Glomerular visceral epithelial cell (primary cell): Measurements from ENCODE around the gene SORL1.
A peak's percentile ranks its signal among the peaks of the same experiment; 100 is the strongest.
"Not testable (repeated sequence)": the region's sequence is repeated elsewhere in the genome, so short reads cannot be mapped to it uniquely, and the experiment has no call there.

Experiments used
- DNase-seq: peaks from one replicate; pipeline ENCODE4 v3.0.0-alpha.2; 2016; ENCODE audit errors: extremely low spot score

The SORL1 gene

DNA sequence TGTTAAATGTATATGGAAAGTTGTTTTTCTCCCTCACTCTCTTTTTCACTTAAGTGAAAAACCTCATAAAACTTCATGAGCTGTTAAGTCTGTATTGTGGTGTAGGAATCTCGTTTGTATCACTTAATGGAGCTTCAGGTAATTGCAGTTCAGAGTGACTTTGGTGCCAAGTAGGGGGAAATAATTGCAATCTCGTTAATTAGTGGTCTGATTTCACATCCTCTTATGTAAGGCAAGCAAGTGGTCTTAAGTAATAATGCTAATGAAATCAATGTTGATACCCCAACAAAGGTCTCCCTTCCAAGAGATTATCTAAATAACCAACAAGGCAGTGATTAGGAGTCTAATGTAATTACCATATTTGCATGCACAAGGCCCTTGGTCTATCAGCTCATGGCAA is 174.9 kb downstream of the SORL1 start:
- no peak for DNase-seq

DNA sequence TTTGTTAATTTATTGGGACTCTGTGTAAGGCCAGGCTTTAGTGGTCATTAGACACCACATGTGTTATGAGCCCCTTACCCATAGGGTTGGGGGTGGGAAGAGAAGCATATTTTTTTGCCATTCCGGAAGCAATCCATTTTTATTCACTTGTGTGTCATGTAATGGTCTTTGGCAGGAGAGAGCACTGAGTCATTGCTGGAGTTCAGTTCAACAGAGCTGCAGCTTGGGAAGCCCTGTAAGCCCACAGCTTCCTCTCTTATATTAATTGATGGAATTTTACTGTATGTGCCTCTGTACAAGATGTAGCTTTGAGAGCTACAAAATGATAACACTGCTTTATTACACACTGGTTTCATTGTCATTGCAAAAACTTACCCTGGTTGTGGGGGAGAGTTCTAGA is 177.9 kb downstream of the SORL1 start:
- peak; percentile 21 for DNase-seq

DNA sequence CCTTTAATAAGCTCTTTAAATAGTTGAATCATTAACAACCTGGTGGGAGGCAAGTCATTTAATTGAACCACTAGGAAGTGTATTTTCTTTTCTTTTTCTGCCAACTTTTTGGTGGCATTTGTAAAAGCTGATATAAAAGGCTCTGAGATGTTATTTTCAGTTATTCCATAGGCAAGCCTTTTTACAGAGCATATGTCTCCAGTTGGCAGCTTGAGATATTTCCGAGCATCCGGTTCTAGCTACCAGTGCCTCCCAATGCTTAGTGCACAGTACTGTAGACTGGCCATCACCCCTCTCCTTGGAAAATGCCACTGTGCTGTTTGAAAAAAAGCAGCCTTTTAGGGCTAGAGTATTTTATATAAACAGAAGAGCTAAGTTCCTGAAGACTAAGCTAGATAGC is 179.3 kb downstream of the SORL1 start:
- no peak for DNase-seq

GRCh38 chr11:121634273-121634672 is 182.2 kb downstream of the SORL1 start:
- no peak for DNase-seq

GRCh38 chr11:121634889-121635288 is 182.8 kb downstream of the SORL1 start:
- DNase-seq: no peak

DNA sequence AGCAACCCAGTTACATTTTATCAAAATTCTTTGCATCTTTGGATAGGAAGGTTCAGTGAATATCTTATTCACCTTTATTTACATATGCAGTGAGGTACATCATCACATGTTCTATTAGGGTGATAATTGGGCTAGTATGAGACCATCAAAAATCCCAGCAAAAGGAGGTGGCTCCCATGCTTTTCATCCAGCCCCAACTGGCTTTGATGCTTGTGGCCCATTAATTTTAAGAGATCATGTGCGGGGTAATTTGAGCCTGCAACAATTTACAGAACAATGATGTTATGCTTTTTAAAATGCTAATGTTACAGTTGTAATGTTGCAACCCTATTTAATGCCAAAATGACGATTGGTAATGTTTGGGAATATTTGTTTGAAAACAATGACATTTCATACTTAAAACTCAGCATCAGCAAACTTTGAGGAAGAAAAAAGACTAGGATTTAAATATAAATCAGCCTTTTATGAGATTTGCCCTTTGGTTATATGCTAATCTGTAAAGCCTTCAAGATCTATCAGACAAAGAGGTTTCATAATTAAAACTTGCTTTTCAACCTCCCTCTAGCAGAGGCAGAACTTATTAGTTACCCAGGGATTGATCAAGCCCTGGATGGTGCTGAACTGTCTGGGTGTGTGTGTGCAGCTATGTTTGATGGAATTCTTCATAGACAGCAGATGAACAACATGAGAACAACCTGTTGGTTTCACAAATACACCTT is 184.1 kb downstream of the SORL1 start:
- no peak for DNase-seq

DNA sequence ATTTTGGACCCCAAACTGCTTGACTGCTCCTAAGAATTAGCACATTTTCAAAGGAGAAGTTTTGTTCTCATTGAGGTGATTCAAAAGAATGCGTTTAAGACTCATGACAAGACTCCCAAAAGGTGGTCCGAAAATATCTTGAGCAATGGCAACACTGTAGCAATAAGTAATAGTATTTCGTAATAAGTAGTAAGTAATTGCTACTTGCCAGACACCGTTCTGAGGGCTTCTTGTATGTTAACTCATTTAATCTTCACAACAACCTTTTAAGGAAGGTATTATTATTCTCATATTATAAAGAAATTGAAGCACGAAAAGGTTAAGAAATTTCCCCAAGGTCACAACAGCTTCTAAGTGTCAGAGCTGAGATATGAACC is 184.7 kb downstream of the SORL1 start:
- DNase-seq: no peak

DNA sequence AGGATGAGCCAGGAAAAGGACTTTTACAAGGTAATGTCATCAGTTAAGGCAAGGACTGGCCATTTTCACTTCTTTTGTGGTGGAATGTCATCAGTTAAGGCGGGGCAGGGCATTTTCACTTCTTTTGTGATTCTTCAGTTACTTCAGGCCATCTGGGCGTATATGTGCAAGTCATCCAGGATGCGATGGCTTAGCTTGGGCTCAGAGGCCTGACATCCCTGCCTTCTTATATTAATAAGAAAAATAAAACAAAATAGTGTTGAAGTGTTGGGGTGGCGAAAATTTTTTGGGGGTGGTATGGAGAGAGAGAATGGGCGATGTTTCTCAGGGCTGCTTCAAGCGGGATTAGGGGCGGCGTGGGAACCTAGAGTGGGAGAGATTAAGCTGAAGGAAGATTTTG is 185.5 kb downstream of the SORL1 start:
- DNase-seq: not testable (repeated sequence)

DNA sequence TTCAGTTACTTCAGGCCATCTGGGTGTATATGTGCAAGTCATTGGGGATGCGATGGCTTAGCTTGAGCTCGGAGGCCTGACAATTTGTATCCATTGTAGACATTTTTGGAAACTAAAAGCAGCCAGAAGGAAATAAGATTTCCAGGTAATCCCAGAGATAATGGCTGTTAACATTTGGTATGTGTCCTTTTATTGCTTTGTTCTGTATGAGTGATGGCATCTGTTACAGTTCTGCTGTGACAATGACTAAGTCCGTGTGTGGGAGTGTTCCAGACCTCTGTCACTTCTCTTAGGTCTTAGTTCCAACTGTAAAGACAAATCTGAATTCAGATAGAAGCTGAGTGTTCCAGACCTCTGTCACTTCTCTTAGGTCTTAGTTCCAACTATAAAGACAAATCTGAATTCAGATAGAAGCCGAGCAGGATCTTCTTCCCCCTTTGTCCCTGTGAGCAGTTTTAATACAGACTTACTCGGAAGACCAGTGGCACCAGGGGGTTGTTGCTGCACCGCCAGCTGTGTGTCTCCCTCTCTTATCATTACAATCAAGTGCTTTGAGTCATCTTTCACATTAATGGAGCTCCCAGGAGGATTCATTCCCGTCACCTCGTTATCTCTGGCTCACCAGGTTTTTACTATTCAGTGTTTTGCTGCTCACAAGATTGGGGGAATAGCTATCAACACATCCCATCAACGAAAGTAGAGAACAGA is 191.5 kb downstream of the SORL1 start:
- no peak for DNase-seq

DNA sequence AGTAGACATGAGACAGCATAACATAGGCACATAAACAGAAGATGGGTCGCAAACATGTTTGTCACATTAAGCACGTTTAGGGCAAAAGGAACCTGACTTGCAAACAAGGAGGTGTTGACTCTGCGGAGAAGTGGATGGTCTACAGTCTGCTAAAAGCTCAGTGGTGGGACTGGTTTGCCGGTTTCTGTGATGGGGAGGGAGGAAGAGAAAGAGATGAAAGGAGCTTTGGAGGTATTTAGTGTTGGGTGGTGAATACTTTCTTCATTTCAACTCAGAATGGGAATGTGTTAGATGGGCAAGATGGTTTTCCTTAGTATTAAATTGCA is 192.0 kb downstream of the SORL1 start:
- DNase-seq: no peak

GRCh38 chr11:121645001-121645400 is 192.9 kb downstream of the SORL1 start:
- no peak for DNase-seq

GRCh38 chr11:121645596-121645995 is 193.5 kb downstream of the SORL1 start:
- no peak for DNase-seq

GRCh38 chr11:121648306-121648705 is 196.2 kb downstream of the SORL1 start:
- DNase-seq: no peak

- no peak for DNase-seq
Observed at GRCh38 chr11:121649798-121650197, 197.7 kb downstream of the SORL1 start.

DNA sequence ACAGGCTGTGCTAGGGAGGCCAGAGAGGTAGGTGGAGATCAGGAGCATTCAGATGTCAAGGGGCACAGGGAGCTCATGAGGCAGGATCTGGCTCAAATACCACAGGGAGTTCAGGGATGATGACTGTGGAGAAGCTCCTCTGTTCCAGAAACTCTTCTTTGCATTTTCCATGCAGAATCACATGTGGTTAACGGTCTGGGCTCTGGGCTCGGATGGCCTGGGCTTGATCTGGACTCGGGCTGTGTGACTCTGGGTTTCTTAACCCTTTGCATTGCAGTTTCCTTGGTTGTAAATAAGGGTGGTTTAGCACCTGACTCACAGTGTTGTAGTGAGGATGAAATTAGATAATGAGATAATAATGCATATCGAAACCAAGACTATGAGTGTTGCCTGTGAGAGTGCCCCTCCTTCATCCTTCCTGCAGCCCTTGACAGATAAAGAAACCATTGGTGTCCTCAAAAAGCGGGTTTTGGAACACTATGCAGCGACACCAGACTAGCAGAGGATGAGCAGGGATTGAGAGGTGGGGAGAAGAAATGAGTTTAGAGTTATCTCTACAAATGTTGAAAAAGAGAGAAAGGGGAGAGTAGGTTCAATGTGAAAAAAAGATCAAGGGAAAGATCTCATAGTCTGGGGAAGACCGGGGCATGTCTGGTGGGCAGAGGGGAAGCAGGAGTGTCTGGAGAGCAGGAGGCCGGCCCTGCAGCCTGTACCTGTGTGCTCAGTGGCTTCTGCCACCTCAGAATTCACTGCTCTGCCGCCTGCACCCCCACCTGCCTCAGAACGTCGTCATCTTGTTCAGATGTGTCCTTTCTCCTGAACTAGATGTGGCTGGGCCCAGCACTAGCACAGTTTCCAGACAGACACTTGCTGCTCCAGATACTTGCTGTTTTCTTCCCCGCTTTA is 198.5 kb downstream of the SORL1 start:
- no peak for DNase-seq

- DNase-seq: no peak
Observed at GRCh38 chr11:121651257-121651605, 199.1 kb downstream of the SORL1 start.

DNA sequence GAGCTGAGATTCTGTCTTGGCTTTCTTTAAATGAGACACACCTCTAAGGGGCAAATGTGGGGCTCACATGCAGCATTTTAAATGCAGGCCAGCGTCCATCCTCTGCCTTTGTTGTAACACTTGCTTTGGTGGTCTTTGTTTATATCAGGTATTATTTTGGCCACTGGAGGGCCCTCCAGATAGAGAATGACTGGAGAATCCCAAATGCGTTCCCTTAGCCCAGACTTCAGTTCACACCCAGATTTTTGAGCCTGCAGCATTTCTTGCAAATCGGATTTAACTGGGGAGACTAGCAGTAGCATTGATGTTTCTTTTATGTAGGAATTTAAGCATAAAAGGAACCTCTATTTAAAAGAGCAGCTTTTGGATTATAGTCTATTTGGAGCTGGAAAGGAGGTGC is 200.9 kb downstream of the SORL1 start:
- no peak for DNase-seq

DNA sequence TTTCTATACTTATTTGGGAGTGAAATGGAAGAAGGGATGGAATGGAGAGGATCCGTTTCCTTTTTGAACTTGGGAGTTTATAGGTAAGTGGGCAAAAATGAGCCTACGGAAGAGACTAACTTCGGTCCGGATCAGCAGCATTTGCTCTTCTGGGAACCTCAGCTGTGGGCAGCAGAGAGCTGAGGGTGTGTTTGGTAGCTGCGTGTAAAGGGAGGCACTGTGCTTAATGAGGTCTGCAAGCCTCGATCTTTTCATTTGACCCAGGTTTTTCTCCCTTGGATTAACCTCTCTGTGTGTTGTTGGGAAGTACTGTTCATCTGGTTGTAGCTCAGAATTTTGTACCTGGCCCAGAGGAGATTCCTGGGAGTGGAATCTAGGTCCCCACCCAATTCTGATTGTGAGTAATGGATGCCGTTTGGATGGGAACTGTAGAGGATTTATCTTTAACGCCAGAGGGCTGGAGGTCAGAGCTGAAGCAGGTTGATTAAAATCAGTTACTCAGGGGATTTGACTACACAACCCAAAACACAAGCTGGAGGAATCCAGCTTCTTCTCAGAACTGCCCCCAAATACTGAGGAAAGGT is 202.2 kb downstream of the SORL1 start:
- no peak for DNase-seq

DNA sequence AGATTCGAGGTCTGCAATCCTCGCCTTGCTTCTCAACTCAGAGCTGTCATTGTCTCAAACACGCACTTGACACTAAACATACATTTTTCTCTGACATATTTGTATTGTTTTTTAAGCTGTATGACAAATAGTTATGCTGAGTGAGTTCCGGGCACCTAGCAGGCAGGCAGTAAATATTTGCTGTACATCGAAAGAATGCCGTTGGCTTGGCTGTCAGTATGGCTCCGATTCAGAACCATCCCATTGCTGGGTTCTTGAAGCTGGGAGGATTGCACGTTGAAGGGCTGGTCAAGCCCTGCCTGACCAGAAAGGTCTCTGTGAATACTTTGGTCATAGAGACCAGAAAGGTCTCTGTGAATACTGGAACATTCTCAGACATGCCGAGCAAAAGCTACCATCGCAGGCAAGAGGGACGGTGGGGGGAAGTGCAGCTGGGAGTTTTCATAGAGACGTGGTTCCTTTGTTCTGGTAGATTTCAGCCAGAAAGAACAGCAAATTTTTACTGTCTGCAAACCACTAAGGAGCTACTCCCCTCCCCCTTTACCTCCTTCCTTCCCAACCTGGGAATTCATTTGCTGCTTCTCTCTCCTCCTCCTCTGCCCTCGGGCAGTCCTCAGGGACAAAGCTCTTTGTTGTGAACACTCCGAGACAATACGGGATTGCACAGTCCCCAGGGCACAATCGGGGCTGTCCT is 202.9 kb downstream of the SORL1 start:
- no peak for DNase-seq

DNA sequence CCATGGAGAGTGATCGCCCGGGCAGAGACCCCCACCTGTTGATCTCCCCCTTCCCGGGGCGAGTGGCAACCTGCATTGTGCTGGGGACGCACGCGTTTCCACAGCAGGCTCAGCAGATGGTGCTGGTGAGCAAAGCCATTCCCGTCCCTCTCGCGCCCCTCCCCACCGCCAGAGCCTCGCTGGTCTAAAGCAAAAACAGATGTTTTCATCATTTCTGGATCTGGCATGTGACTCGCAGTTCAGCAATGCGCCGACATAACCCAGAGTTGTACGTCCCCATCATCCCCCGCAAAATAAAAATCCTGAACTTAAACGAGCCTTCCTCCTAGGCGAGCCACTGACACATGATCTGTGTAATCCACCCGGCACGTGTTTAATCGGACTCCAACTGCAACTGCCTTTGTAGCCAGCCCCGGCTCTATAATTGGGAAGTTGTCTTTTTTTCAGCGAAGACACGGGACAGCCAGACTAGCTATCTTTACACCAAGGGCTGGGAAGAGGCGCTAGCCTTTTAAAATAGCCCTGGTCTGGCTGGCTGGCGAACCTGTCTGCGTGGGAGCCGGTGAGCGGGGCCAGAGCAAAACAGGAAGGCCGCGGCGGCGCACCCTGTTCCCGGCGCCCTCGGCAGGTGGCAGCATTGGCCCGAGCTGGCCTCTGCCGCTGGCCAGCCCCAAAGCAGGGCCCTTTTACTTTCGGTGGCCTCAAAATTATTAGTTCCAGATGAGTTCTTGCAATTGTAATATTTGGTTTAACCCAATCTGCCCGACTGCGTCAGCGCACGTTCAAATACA is 203.6 kb downstream of the SORL1 start:
- peak; percentile 69 for DNase-seq
